ENCODE results near the gene NKD2.
"Not testable (repeated sequence)": the region's sequence is repeated elsewhere in the genome, so short reads cannot be mapped to it uniquely, and the experiment has no call there.

Gene NKD2

DNA sequence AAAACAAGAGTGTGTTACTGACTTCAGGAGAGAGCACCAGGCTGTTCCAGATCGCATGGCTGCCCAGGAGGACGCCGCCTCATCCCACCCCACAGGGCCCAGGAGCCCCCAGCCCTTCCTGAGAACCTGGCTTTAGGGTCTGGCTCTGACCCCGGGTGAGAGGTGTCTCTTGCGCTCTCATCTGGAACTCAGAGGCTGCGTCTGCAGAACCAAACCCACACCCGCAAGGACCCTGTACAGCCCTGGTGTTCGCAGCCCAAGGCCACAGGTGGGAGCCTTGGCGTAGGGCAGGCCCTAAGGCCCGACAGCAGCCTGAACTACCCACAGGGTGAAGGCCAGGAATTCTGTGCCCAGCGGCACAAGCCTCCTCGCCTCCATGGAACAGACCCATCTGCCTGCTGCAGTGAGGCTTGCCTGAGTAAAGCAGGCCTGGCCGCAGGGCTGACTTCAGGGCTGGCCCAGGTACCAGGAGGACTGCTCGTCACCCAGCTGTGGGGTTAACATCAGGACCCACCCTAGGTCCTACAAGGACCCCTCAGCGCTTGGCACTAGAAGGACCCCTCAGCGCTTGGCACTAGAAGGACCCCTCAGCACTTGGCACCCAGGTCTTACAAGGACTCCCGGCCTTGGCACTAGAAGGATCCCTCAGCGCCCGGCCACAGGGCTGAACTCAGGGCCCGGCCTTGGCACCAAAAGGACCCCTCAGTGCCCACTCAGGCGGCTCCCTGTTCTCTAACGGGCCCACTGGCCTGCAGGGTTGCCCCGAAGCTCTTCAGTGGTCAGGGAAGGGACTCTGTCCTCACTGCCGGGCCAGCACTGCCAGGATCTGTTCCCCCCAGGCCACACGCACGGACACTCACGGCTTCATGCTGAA is 48.2 kb downstream of the NKD2 start:
- DNase-seq, result no peak

- DNase-seq, result no peak
Measured at GRCh38 chr5:1057485-1058082, 49.0 kb downstream of the NKD2 start.

GRCh38 chr5:1058083-1058945 is 49.7 kb downstream of the NKD2 start:
- DNase-seq, result no peak

DNA sequence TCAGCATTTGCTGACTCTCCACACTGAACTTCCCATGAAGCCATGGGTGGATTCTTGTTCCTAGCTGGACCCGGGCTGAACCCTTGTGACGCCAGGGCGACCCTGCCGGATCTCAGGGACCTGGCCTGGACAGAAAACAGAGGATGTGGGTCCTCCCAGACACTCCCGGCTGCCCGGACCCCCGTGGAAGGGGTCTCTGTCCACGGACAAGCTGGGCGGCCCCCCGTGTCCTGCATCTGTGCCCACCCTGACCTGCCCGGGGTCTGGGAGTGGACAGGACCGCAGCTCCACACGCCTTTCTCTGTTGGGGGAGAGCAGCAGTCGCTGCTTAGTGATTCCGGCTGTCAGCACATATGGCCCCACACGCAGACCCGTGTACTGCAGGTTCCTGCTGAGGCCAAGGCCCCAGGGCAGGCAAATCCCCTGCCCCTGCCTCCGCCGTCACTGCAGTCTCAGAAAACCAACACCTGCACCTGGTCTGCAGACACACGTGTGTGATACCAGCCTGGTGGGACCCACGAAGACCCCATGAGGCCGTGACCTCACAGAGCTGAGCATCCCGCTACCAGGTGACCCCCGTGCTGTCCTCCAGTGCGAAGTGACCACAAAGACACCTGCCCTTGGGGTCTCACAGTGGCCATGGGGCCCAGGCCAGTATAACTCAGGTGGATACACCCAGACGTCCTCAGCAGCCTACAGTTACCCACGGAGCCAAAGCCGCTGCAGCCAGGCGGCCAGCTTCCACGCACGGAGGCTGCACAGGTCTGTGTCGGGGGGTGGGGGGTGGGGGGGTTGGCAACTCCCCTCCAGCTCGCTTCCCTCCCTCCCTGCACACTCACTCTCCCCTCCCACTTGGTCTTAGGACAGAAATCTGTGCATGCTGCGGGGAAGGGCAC is 50.6 kb downstream of the NKD2 start:
- no peak for DNase-seq

- no peak for DNase-seq
Measured at GRCh38 chr5:1059884-1060263, 51.3 kb downstream of the NKD2 start.

DNA sequence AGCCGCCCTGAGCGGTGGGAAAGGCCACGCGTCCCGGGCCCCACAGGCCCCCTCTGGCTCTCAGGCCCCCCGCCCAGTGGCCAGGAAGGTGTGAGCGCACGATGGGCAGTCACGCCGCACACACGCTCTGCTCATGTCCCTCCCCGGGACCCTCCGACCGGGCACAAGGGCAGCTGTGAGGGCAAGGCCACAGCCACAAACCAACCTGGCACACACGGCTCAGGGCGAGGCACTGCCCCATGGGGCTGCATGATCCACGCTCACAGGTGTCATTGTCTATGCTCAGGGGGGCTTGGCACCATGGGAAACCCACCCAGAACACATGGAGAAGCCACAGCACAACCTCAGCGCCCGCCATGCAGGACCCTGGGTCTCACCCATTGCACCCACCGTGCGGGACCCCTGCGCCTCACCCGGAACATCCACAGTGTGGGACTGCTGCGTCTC is 52.0 kb downstream of the NKD2 start:
- DNase-seq, result no peak

DNA sequence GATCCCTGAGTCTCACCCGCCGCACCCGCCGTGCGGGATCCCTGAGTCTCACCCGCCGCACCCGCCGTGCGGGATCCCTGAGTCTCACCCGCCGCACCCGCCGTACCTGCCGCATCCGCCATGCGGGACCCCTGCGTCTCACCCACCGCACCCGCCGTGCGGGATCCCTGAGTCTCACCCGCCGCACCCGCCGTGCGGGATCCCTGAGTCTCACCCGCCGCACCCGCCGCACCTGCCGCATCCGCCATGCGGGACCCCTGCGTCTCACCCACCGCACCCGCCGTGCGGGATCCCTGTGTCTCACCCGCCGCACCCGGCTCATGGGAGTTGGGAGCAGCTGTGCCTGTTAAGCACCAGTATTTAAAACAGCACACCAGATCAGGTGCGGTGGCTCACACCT is 52.7 kb downstream of the NKD2 start:
- DNase-seq, result not testable (repeated sequence)

DNA sequence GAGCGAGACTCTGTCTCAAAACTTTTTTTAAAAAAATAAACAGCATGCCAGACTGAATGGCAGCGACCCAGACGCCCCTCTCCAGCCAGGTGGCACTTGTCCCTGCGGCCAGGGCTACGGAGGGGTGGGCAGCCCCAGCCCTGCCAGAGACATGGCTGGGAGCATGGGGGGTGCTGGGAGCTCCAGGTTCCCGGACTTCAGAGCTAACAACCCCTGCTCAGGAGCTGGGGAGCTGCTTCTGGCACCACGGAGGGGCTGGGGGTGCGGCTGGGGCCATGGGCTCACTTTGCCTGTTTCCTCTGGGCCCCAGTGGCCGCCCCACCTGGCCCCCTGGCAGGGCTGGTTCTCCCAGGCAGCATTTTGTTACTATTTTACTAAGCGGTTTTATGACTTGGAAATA is 53.3 kb downstream of the NKD2 start:
- DNase-seq, result no peak

- DNase-seq, result no peak
Measured at GRCh38 chr5:1062761-1063568, 54.4 kb downstream of the NKD2 start.

DNA sequence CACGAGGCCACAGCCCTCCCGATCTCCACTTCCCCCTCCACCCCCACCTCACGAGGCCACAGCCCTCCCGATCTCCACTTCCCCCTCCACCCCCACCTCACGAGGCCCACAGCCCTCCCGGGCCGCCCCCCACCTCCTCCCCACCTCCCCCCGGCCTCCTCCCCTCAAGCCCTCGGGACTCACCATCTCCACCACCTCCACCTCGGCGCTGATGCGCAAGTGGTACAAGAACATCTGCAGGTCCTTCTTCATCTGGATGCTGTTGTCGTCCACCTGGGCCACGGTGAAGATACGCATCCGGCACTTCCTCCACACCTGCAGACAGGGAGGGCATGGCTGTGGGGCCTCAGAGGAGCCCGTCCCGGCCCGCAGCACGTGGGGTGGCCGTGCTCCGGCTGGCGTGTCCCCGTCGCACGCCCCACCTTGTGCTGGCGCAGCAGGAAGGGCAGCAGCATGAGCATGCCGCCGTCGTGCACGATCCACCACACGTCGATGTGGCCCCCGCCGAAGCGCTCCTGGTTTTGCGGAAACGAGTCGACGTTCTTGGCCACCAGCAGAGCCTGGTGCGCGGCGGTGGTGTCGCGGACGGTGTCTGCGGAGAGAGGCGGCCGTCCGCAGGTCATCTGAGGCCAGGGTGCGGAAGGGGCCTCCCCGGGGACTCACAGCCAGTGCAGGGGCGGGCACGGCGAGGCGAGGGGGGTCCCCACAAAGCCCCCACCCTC is 55.2 kb downstream of the NKD2 start:
- DNase-seq, result no peak

- DNase-seq, result no peak
Measured at GRCh38 chr5:1064383-1065142, 56.0 kb downstream of the NKD2 start.

DNA sequence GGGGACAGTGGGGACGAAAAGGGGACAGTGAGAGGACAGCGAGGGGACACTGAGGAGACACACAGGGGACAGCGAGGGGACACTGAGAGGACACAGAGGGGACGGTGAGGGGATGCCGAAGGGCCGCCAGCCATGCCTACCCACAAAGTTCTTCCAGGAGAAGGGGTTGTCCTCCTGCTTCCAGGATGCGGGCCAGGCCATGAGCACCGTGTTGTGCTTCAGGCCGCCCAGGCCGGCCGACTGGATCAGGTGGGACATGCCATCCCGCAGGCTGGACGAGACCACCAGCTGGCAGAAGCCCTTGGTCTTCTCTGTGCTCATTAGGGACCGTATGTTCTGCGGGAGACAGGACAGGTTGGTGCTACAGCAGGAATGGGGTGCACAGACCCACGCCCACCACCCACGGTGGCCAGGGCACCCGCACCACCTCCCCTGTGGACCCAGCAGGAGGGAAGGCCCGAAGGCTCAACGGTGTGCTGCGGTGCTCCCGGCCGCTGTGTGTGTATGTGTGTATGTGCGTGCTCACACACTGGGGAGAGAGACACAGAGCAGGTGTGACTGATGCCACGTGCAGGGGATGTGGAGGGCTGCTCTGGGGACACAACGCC is 56.6 kb downstream of the NKD2 start:
- no peak for DNase-seq

- no peak for DNase-seq
Measured at GRCh38 chr5:1065891-1066650, 57.5 kb downstream of the NKD2 start.

DNA sequence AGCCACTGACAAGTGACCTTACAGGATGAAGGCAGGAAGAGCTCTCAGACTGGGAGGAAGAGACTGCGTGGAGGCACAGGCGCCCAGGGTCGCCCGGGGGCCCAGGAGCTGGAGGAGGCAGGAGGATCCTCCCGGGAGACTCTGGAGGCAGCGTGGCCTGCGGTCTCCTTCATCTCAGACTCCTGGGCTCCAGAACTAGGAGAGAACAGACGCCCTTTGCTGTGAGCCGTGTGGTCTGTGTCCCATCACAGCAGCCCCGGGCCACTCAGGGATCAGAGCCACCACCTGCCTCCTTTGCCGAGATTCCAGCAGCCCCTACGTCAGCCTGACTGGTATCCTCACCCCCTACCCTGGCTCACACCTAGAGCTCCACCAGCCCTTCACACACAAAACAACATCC is 58.1 kb downstream of the NKD2 start:
- DNase-seq, result no peak

DNA sequence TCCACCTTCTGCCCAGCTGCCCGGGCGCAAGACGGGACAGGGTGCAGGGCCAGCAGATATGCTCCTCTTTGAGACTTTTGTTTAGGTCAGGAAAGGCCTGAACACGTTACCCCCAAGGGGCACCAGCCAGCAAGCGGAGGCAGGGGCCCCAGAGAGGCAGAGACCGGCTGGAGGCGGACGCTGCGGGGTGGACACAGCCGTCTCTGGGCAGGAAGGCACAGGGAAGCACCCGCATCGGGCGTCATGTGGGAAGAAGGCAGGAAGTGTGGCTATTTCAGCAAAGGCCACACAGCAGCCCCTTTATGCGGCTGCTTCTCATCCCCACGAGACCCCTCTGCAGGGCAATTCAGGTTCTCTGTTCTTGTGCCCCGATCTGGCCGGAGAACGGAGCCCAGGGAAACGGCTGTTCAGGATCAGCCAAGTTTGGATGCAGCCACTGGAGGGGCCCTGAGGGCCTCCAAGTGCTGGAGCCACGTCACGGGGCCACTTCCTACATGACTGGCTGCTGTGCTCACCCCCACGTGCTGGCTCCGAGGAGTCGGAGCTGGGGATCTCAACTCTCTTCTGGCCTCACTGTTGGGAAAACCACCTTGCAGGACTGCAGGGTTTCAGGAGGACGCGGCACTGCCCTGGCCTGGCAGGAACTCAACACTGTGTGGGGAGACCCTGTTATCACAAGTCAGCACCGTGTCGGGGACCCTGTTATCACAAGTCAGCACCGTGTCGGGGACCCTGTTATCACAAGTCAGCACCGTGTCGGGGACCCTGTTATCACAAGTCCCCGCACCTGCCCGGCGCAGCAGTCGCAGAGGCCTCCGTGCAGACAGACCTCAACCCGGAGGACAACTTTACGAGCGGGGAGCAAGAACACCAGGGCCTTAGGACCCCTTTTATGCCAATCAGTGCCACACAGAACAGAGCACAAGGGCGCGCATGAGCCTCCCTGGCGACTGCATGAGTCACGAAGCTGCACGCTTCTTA is 58.8 kb downstream of the NKD2 start:
- DNase-seq, result no peak

- no peak for DNase-seq
Measured at GRCh38 chr5:1068204-1068894, 59.7 kb downstream of the NKD2 start.
